22Rv1 (cell line): ENCODE data around the gene WNT2B.
"Not testable (repeated sequence)": the region's sequence is repeated elsewhere in the genome, so short reads cannot be mapped to it uniquely, and the experiment has no call there.

Experiments
- H3K27ac ChIP-seq: fragments of 450-650 bp; 2 replicates; pipeline ENCODE4 v1.5.1; 2017
- CTCF ChIP-seq: fragments of 450-650 bp; IDR thresholded peaks from 2 replicates; pipeline ENCODE4 v1.5.1; 2017; ENCODE audit warnings: mild to moderate bottlenecking
- ZFX ChIP-seq: fragments of 450-650 bp; IDR thresholded peaks from 2 replicates; pipeline ENCODE4 v1.6.1; 2017; ENCODE audit warnings: antibody characterized with exemption, borderline replicate concordance

The WNT2B gene

GRCh38 chr1:112470966-112471365 lies 37.8 kb upstream of the WNT2B start:
- H3K27ac ChIP-seq: no peak overlapping the region
- TF ChIP-seq CTCF (no peak), ZFX (no peak)

- no peak overlapping the region for H3K27ac ChIP-seq
- TF ChIP-seq CTCF (no peak), ZFX (no peak)
These were observed 36.6 kb upstream of the WNT2B start for GRCh38 chr1:112472142-112472541.

- no peak overlapping the region for H3K27ac ChIP-seq
- TF ChIP-seq CTCF (no peak), ZFX (no peak)
These were observed 31.2 kb upstream of the WNT2B start for GRCh38 chr1:112477550-112477949.

DNA sequence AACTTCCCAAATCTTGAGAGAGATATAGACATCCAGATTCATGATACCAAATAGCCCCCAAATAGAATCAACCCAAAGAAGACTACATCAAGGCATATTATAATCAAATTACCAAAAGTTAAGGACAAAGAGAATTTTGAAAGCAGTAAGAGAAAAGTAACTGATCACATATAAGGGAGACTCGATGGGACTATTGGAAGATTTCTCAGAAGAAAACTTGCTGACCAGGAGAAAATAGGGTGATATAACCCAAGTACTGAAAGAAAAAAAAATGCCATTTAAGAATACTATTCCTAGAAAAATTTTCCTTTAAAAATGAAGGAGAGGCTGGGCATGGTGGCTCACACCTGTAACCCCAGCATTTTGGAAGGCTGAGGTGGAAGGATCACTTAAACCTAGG lies 30.5 kb upstream of the WNT2B start:
- TF ChIP-seq ZFX (no peak), CTCF (no peak)
- H3K27ac ChIP-seq: no peak overlapping the region

DNA sequence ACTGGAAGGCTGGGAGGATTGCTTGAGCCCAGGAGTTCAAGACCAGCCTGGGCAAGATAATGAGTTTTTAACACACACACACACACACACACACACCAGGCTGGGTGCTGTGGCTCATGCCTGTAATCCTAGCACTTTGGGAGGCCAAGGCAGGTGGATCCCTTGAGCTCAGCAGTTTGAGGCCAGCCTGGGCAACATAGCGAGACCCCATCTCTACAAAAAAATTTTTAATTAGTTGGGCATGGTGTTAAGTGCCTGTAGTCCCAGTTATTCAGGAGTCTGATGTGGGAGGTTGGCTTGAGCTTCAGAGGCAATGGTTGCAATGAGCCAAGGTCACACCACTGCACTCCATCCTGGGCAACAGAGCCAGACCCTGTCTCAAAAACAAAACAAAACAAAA lies 22.7 kb upstream of the WNT2B start:
- not testable (repeated sequence) for H3K27ac ChIP-seq

DNA sequence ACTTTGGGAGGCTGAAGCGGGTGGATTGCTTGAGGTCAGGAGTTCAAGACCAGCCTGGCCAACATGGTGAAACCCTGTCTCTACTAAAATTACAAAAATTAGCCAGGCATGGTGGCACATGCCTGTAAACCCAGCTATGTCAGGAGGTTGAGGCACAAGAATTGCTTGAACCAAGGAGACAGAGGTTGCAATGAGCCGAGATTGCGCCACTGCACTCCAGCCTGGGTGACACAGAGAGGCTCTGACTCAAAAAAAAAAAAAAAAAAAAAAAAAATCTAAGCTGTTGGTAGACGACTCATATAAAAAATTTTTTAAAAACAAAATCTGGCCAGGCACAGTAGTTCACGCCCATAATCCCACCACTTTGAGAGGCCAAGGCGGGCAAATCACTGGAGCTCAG lies 21.1 kb upstream of the WNT2B start:
- H3K27ac ChIP-seq: not testable (repeated sequence)

GRCh38 chr1:112488141-112488540 lies 20.6 kb upstream of the WNT2B start:
- no peak overlapping the region for H3K27ac ChIP-seq
- TF ChIP-seq CTCF (no peak), ZFX (no peak)

GRCh38 chr1:112492076-112492475 lies 16.7 kb upstream of the WNT2B start:
- TF ChIP-seq ZFX: no peak
- TF ChIP-seq CTCF: no peak
- H3K27ac ChIP-seq: no peak overlapping the region

DNA sequence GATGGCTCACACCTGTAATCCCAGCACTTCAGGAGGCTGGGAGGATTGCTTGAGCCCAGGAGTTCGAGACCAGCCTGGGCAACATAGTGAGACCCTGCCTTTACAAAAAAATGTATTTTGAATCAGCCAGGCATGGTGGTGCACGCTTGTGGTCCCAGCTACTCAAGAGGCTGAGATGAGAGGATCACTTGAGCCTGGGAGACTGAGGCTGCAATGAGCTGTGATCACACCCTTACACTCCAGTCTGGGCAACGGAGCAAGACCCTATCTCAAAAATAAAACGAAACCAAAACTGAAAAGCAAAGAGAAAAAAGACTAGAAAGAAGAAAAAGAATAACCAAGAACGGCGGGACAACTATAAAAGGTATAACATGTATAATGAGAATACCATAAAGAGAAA lies 15.4 kb upstream of the WNT2B start:
- no peak for TF ChIP-seq ZFX
- TF ChIP-seq CTCF: no peak
- H3K27ac ChIP-seq: no peak overlapping the region
